CD4-positive, alpha-beta T cell treated with Interleukin-10 for 1 hour (primary cell): Measurements from ENCODE around the gene TRPC4AP.
A peak's percentile ranks its signal among the peaks of the same experiment; 100 is the strongest.
"Not testable (repeated sequence)": the region's sequence is repeated elsewhere in the genome, so short reads cannot be mapped to it uniquely, and the experiment has no call there.

Source experiments
- DNase-seq: peaks from one replicate; pipeline ENCODE4 v3.0.0-alpha.2; 2020

Gene TRPC4AP

DNA sequence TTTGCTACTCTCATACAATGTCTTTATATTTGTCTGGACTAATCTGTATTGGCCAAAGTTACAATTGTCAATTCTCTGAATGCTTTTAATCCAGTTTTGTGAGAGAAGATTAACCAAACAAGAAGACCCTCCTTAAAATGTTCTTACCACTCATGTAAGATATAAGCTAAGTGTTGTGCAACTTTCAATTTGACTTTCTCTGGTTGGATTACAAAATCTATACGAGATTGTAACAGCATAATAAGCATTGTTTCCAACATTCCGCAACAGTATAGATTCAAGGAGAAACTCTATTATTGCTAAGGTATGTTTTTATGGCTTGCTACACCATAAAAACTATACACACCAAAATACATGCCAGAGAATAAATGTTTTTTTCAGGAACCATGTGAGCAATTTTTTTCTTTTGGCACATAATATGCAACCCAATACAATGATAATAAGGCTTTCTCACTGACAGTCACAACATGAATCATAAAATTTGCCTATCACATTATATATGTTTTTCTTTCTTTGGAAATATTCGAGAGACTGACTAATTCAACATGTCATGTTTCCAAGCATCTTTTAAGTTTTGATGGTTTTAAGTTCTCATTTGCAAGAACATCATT, 12.2 kb upstream of the TRPC4AP start:
- no peak for DNase-seq

DNA sequence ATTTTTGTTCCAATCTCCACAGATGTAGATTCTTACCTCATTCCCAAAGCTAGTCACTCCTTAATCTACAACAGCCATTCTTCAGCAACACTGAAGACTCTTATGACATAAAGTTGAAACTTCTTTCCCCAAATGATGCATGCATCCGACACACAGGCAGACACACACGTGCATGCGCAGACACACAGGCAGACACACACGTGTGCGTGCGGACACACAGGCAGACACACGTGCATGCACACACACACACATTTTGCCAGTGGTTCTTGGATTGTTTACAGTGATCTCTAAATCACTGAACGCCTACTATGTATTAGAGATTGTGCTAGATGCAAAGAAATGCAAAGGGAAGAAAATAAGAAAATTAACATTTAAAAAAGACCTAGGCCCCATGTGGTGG, 9.0 kb upstream of the TRPC4AP start:
- DNase-seq = no peak

DNA sequence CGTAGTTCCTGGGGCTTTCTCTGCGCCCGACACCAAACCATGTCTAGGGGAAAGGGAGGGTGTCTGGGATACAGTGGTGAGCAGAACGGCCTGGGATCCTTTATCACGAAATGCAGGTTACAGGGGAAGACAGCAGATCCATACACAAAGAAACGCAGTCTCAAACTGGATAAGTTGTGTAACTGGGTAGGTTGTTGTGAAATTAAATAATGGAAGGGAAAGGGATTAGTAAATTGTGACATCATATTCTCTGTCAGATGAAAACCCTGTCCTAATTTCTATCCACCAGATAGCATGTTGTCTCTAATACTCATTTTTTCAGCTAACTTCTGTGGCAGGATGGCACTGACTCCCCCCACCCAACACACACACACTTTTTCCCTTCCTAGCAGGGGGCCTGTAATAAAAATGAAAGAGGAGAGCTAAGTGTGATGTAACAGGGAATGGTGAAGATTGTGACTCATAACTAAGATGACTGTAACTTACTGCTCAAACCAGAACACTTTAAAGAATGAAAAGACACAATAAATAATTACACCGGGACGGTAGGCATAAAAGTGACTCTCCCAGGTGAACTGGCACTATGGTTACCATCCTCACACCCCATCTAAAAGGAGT, 769 bp upstream of the TRPC4AP start:
- no peak for DNase-seq

DNA sequence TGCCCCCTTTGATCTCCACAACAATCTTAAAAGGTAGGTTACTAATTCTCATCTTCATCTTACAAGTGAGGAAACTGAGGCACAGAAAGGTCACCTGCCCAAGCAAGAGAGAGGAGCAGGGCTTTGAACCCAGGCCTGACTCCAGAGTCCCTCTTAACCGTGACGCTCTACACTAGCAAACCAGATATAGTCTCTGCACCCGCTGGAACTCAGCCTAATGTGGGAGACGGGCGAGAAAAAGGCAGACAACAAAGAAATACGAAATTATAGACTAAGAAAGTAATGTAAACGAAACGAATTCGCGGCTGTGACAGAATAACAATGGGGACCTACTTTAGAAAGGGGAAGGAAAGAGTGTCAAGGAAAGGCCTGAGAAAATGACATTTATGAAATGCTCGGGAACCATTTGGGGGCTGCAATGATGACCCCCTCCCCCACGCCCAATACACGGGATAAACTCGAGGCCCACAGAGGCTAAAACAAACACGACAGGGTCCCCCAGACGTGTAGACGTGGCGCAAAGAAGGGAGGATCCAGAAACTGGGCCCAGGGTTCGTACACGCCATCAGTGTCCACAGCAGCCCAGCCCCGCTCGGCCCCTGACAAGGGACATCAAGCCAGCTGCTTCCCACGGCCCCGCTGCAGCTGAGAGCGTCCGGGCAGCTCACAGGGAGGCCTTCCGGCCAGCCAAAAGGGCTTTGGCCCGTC, 637 bp downstream of the TRPC4AP start:
- DNase-seq = no peak

DNA sequence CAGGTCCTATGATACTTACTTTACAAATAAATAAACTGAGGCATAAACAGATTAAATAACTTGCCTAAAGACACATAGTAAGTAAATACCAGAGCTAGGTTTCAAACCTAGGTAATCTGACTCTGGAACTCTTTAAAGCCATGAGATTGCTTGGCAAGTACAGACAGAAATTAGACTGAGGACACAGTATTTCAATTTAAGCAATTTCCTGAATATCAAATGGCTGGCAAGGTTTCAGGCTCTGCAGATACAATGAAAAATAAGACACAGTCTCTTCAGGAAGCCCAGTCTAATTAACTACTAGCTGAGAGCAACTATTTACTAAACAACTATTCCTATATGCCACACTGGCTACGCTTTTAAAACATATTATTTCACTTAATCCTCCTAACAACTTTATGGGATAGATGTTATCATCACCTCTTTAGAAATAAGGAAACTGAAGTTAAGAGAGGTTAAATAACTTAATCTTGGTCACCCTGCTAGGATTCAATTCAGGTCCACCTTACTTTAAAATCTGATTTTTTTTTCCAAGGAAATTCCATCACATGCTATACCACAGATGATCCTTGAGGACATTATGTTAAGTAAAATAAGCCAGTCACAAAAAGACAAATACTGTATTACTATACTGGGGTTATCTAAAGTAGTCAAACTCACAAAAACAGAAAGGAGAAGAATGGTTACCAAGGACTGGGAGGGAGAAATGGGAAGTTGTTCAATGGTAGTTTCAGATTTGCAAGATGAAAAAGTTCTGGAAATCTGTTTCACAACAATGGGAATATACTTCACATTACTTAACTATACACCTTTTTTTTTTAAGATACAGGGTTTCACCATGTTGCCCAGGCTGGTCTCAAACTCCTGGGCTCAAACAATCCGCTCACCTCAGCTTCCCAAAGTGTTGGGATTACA, 4.1 kb downstream of the TRPC4AP start:
- DNase-seq = no peak

DNA sequence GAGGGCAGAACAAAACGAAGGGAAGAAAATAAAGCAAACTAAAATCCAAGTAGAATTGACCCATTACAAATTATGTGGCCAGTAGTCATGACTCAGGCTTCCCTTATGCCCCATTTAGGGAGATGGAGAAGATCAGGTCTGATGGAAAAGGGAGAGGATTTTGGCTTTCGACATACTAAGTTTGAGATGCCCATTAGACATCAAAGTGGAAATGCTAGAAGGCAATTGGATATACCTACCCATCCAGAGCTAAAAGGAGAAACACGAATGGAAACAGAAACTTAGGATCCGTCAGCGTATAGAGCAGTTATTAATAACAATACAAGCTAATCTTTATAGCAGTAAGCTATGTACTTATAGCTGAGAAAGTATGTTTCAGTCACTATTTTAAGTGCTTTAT, 4.8 kb downstream of the TRPC4AP start:
- DNase-seq = no peak

DNA sequence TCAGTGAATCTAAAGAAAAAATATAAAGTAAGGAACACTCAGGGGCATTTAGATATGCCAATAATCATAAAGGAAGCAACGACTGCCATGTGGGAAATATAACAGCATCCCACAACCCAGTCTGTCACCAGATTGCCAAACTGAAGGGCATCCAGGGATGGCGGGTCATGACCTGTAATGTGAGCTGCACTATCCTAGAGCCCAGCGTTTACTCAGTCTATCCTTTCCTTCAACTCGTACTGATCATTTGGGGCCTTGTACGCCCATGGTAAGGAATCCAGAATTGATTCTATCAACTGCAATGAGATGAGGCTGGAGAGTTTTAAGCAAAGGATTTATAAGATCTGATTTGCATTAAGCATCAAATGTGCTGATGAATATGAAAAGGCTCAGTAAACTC, 5.3 kb downstream of the TRPC4AP start:
- DNase-seq = no peak

DNA sequence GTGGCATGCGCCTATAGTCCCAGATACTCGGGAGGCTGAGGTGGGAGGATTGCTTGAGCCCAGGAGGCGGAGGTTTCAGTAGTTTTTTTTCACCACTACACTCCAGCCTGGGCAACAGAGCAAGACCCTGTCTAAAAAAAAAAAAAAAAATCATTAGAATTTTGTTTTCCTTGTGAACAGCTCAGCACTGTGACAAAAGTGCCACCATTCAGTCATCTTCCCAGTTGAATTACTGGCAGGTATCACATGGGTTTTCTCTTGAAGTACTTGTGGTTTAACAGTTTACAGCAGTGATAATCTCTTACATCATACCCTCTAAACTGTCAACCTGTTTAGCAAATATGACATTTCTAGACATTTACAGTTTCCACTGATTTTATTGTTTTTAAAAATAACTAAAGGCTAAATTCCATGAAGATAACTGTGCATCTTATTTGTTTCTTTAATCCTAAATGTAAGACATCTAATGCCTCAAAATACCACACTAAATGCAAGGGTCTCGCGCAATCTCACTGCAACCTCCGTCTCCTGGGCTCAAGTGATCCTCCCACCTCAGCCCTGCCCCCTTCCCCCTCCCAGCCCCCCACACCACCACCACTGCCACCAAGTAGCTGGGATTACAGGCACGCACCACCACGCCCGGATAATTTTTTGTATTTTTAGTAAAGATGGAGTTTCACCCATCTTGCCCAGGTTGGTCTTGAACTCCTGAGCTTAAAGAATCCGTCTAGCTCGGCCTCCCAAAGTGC, 7.0 kb downstream of the TRPC4AP start:
- DNase-seq = peak; percentile 44

DNA sequence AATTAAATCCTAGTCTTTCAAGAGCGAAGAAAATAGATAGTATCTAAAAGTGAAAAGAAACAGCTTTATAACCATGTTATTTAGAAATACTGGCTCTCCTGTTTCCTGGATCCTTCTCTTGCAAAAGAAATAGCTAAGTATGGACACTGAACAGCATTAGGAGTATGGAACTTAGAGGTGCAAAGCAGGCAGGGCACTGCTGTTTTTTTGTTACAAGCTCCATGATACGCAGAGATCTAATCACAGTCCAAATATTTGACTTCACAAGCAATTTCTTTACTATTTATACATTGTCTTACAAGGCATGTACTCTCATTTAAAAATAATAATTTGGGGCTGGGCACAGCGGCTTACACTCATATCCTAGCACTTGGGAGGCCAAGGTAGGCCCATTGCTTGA, 7.6 kb downstream of the TRPC4AP start:
- DNase-seq = no peak

DNA sequence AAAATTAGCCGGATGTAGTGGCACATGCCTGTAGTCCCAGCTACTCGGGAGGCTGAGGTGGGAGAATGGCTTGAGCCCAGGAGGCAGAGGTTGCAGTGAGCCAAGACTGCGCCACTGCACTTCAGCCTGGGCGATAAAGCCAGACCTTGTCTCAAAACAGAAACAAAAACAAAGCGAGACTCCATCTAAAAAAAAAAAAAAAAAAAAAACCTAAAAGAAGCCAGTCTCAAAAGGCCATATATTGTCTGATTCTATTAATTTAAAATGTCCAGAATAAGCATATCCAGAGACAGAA, 12.3 kb downstream of the TRPC4AP start:
- not testable (repeated sequence) for DNase-seq

DNA sequence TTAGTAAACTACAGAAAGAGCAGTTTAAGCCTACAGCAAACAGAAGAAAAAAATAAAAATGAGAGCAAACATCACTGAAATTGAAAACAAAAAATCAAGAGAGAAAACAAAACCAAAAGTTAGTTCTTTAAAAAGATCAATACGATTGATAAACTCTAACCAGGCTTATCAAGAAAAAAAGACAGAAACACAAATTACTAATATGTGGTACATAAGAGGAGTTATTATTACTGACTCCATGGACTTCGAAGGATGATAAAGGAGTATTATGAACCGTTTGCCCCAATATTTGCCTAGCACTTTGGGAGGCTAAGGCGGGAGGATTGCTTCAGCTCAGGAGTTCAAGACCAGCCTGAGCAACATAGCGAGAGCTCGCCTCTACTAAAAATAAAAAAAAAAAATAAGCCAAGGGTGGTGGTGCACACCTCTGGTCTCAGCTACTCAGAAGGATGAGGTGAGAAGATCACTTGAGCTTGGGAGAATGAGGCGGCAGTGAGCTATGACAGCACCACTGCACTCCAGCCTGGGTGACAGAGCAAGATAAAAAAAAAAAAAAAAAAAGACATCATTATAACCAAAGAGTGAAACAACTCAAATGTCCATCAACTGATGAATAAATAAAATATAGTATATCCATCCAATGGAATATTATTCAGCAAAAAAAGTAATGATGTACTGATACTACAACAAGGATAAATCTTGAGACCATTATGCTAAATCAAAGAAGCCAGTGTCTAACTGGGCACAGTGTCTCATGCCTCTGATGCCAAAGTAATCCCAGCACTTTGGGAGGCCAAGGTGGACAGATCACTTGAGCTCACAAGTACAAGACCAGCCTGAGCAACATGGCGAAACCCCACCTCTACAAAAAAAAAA, 12.9 kb downstream of the TRPC4AP start:
- DNase-seq = no peak

DNA sequence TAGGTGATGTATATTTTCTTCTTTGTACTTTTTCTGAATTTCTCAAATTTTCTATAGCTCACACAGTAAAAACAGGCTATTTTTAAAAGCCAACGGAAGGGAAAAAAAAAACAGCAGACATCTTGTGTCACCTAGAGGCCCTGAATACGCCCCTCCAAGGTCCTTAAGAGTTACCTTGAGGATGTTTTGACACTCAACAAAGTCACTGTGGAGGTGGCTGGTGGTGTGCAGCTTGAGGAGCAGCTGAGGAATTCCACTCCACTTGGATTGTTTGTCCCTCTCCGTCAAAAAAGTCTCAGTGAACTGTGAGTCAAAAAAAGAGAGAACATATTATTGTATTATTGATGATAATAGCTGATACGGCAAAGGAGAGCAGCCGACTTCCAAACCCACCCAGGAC, 14.7 kb downstream of the TRPC4AP start:
- no peak for DNase-seq

DNA sequence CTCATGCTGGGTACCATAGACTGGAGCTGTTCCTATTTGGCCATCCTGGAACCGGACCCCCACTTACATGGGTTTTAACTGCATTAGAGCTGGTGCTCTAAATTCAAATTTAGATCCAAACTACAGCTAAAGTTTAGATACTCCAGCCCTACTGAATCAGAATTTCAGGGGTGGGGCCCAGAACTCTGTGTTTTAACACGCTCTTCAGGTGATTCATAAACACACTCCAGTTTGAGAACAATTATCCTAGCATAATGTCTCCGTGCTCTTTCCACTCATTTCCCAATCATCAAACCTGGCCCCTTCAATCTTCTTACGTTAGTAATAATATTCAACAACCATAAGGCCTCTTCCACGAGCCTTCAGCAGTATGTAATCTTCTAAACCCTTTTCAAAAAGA, 15.3 kb downstream of the TRPC4AP start:
- DNase-seq = no peak

DNA sequence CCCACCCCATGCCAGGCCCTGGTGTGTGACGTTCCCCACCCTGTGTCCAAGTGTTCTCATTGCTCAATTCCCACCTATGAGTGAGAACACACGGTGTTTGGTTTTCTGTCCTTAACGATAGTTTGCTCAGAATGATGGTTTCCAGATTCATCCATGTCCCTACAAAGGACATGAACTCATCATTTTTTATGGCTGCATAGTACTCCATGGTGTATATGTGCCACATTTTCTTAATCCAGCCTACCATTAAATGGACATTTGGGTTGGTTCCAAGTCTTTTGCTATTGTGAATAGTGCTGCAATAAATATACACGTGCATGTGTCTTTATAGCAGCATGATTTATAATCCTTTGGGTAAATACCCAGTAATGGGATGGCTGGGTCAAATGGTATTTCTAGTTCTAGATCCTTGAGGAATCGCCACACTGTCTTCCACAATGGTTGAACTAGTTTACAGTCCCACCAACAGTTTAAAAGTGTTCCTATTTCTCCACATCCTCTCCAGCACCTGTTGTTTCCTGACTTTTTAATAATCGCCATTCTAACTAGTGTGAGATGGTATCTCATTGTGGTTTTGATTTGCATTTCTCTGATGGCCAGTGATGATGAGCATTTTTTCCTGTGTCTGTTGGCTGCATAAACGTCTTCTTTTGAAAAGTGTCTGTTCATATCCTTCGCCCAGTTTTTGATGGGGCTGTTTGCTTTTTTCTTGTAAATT, 21.0 kb downstream of the TRPC4AP start:
- DNase-seq = not testable (repeated sequence)

DNA sequence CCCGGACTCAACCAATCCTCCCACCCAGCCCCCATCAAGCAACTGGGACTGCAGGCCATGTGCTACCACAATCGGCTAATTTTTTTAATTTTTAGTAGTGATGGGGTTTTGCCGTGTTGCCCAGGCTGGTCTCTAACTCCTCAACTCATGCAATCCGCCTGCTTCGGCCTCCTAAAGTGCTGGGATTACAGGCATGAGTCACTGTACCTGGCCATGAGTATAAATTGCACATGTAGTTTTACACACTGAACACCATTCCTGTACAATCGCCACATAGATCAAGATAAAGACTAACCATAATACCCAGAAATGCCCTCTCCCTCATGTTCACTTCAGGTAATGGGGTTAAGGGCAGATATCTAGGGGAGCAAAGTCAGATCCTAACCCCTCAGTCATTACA, 26.4 kb downstream of the TRPC4AP start:
- no peak for DNase-seq

DNA sequence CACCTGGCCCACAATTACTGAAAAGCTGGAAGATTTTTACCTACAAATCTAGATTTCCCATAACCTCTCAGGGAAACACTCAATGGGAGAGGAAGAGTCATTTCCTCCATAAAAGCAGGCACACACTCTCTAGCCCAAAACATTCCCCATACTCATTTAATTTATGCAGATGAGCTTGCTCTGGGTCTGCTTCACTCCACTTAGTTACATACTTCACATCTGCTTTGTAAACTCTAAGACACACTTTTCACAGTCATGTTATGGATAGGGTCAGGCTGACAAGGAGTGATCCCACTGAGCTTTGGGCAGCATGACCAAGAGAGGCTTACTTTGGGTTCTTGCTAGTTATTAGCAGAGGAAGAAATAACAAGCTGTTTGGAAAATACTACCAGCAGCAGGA, 27.4 kb downstream of the TRPC4AP start:
- no peak for DNase-seq

DNA sequence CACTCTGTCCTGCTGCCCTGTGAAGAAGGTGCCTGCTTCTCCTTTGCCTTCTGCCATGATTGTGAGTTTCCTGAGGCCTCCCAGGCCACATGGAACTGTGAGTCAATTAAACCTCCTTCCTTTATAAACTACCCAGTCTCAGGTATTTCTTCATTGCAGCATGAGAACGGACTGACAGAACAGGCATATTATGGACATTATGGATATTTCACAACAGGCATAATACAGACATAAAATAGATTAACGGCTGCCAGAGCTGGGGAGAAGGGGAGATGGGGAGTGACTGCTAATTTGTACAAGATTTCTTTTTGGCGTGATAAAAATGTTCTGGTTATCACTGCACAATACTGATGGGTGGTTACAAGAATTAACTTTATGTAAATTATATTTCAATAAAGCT, 29.4 kb downstream of the TRPC4AP start:
- DNase-seq = no peak

DNA sequence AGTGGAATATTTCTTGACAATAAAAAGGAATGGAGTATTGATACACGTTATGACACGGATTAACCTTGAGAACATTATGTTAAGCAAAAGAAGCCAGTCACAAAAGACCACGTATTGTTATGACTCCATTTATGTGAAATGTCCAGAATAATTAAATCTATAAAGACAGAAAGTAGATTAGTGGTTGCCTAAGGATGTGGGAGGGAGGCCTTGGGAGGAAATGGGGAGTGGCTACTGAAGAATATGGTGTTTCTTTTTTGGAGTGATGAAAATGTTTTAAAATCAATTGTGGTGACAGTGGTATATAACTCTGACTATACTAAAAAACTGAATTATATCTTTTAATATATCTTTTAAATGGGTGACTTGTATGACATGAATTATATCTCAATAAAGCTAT, 30.1 kb downstream of the TRPC4AP start:
- DNase-seq = no peak

DNA sequence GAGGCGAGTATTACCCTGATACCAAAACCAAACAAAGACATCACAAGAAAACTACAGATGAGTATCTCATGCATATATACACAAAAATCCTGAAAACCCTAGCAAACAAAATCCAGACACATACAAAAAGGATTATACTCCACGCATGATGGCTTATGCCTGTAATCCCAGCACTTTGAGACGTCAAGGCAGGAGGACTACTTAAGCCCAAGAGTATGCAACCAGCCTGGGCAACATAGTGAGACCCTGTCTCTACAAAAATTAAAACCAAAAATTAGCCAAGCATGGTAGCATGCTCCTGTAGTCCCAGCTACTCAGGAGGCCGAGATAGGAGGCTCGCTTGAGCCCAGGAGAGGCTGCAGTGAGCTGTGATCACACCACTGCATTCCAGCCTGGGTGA, 32.4 kb downstream of the TRPC4AP start:
- no peak for DNase-seq

DNA sequence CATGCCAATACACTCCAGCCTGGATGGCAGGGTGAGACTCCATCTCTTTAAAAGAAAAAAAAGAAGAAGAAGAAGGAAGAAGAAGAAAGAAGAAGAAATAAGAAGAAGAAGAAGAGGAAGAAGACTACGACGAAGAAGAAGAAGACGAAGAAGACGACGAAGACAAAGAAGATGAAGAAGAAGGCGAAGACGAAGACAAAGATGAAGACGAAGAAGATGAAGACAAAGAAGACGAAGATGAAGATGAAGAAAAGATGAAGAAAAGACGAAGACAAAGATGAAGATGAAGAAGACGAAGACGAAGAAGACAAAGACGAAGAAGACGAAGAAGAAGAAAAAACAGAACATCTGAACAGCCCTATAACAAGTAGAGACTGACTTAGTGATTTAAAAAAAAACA, 33.0 kb downstream of the TRPC4AP start:
- no peak for DNase-seq

DNA sequence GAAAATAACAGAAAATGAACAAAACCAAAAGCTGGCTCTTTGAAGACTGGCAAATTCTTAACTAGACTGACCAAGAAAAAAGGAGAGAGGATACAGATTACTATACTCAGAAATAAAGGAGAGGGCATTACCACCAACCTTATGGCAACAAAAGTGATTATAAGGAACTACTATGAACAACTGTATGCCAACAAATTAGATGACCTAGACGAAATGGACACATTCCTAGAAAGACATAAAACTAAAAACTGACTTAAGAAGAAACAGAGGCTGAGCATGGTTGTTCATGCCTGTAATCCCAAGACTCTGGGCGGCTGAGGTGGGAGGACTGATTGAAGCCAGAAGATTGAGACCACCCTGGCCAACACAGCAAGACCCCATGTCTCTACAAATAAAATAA, 33.5 kb downstream of the TRPC4AP start:
- no peak for DNase-seq
